ENCODE results near the gene GTF3C1. TPM values are rescaled to one million over a fixed set of nuclear protein-coding genes. Genes with fewer than 3 reads are reported as not detected.

GTF3C1 gene, protein sequence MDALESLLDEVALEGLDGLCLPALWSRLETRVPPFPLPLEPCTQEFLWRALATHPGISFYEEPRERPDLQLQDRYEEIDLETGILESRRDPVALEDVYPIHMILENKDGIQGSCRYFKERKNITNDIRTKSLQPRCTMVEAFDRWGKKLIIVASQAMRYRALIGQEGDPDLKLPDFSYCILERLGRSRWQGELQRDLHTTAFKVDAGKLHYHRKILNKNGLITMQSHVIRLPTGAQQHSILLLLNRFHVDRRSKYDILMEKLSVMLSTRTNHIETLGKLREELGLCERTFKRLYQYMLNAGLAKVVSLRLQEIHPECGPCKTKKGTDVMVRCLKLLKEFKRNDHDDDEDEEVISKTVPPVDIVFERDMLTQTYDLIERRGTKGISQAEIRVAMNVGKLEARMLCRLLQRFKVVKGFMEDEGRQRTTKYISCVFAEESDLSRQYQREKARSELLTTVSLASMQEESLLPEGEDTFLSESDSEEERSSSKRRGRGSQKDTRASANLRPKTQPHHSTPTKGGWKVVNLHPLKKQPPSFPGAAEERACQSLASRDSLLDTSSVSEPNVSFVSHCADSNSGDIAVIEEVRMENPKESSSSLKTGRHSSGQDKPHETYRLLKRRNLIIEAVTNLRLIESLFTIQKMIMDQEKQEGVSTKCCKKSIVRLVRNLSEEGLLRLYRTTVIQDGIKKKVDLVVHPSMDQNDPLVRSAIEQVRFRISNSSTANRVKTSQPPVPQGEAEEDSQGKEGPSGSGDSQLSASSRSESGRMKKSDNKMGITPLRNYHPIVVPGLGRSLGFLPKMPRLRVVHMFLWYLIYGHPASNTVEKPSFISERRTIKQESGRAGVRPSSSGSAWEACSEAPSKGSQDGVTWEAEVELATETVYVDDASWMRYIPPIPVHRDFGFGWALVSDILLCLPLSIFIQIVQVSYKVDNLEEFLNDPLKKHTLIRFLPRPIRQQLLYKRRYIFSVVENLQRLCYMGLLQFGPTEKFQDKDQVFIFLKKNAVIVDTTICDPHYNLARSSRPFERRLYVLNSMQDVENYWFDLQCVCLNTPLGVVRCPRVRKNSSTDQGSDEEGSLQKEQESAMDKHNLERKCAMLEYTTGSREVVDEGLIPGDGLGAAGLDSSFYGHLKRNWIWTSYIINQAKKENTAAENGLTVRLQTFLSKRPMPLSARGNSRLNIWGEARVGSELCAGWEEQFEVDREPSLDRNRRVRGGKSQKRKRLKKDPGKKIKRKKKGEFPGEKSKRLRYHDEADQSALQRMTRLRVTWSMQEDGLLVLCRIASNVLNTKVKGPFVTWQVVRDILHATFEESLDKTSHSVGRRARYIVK (N-terminal part only)
- total RNA-seq, result 57.1 TPM
- long read RNA-seq, full-length matches to known transcripts, result 11 of 68 reads
- long read RNA-seq, partial matches to known transcripts, result 48 of 68 reads
- long read RNA-seq, other reads (novel, unspliced or antisense), result 9 of 68 reads

GRCh38 chr16:27549746-27550581, at the start of gene GTF3C1, which contains the start of gene KATNIP:
Gene GTF3C1 (minus strand): TSS chr16:27549913. CDS start chr16:27549890, 23 bp downstream.
Gene KATNIP (plus strand): TSS chr16:27550144. CDS start chr16:27550171, 27 bp downstream.
- ATAC-seq (peak; percentile 100), DNase-seq (peak; percentile 100)
- Histone ChIP-seq H3K36me3 (peaks cover 11% of the 10 kb centered on the region), H3K4me3 (peak within 1 kb of the TSS; percentile 80), H3K4me1 (peaks cover 40% of the 10 kb centered on the region), H3K27ac (peak within 1 kb of the TSS; percentile 90), H3K9me3 (no peaks in the 10 kb centered on the region), H3K27me3 (ENCODE audit: low read depth) (no peaks in the 10 kb centered on the region)
- intact Hi-C loops (cut with DNase I), result no loop called here
- no peak for TF ChIP-seq CTCF (IDR thresholded peaks at IDR 0.05)

- intact Hi-C loops (cut with DNase I), result no loop called here
- DNase-seq (no peak), ATAC-seq (no peak)
- Histone ChIP-seq H3K4me3 (no peak overlapping the region), H3K27ac (no peak overlapping the region), H3K4me1 (no peaks in the 10 kb centered on the region), H3K9me3 (no peaks in the 10 kb centered on the region), H3K27me3 (ENCODE audit: low read depth) (no peaks in the 10 kb centered on the region), H3K36me3 (no peaks in the 10 kb centered on the region)
- no peak for TF ChIP-seq CTCF (IDR thresholded peaks at IDR 0.05)
Measured at GRCh38 chr16:27598931-27599565, 49.3 kb upstream of the GTF3C1 start.

- no peak overlapping the region for H3K4me3 ChIP-seq
- no peak overlapping the region for H3K27ac ChIP-seq
- H3K9me3 ChIP-seq, result no peaks in the 10 kb centered on the region
- no peaks in the 10 kb centered on the region for H3K36me3 ChIP-seq
- no peak for DNase-seq
- H3K4me1 ChIP-seq, result no peaks in the 10 kb centered on the region
- intact Hi-C loops (cut with DNase I), result no loop called here
- no peak for TF ChIP-seq CTCF (IDR thresholded peaks at IDR 0.05)
- ATAC-seq, result no peak
- H3K27me3 ChIP-seq (ENCODE audit: low read depth), result no peaks in the 10 kb centered on the region
Measured at GRCh38 chr16:27598220-27598619, 48.5 kb upstream of the GTF3C1 start.

GRCh38 chr16:27597361-27597760, 47.6 kb upstream of the GTF3C1 start:
- no peaks in the 10 kb centered on the region for H3K36me3 ChIP-seq
- H3K27ac ChIP-seq, result no peak overlapping the region
- H3K4me3 ChIP-seq, result no peak overlapping the region
- H3K4me1 ChIP-seq, result no peaks in the 10 kb centered on the region
- H3K9me3 ChIP-seq, result no peaks in the 10 kb centered on the region
- TF ChIP-seq CTCF (IDR thresholded peaks at IDR 0.05), result no peak
- no peaks in the 10 kb centered on the region for H3K27me3 ChIP-seq (ENCODE audit: low read depth)
- intact Hi-C loops (cut with DNase I), result no loop called here
- ATAC-seq (no peak), DNase-seq (no peak)
